Measurements from ENCODE around the gene ZNF844.
A peak's percentile ranks its signal among the peaks of the same experiment; 100 is the strongest.
"Not testable (repeated sequence)": the region's sequence is repeated elsewhere in the genome, so short reads cannot be mapped to it uniquely, and the experiment has no call there.

ZNF844 gene

DNA sequence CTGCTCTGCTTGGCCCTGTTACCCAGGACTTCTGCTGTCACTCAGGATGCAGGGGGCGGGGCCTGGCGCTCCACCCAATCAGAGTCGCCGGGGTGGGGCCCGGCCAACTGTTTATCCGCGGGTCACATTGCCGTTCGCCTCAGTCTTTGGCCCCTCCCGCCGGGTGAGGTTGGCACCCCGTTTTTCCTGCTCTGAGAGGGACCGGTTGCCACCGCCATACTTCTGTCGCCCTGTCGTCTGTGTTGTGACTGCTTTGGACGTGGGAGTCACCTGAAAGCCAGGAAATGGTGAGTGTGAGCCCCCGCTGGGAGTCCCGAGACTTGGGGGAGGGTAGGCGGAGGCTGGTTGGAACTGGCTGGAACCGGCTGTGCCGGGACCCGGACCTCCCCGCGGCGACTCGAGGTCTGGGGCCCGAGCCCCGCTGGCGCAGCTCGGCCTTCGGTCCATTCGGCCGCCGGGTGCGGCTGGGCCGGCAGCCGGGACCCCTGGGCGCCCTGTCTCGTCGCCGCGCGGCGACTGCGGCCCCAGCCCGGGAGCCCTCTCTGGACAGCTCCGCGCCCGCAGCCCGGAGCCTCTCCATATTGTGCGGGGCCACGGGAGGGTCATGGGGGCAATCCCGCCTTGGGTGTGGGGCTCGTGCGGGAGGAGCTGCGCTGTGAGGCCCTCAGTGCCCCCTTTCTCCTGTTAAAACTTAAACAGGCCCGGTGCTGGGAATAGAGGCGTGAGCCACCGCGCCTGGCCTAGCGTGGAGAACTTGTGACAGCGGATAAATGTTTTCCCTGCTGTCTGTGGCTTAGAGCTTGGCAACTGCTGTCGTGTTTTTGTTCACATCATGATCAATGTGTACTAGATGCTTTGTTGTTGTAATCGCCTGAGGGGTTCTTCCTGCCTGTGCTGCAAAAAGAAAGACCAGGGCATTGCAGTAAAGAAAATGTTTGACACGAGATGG, at the start of gene ZNF844:
ZNF844 (plus strand) TSS at position 142 of the 949 bp plus-strand sequence; CDS start at position 285, 143 bp downstream.
- peak; percentile 41 to 76 (median 57) for DNase-seq

DNA sequence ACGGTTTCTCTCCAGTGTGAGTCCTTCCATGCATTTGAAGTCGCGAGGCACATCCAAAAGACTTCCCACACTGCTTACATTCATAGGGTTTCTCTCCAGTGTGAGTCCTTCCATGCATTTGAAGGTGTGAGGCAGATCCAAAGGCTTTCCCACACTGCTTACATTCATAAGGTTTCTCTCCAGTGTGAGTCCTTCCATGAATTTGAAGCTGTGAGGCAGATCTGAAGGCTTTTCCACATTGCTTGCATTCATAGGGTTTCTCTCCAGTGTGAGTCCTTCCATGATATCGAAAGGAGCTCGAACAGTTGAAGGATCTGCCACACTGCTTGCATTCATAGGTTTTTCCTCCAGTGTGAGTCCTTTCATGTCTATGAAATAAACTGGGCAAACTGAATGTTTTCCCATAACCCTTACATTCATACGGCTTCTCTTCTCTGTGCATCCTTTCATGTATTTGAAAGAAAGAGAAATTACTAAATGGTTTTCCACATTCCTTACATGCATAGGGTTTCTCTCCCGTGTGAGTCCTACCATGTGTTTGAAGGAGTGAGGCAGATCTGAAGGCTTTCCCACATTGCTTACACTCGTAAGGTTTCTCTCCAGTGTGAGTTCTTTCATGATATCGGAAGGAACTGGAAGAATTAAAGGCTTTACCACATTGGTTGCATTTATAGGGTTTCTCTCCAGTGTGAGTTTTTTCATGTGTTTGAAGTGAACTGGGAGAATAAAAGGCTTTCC, 49.3 kb upstream of the ZNF844 start:
- no peak for DNase-seq

DNA sequence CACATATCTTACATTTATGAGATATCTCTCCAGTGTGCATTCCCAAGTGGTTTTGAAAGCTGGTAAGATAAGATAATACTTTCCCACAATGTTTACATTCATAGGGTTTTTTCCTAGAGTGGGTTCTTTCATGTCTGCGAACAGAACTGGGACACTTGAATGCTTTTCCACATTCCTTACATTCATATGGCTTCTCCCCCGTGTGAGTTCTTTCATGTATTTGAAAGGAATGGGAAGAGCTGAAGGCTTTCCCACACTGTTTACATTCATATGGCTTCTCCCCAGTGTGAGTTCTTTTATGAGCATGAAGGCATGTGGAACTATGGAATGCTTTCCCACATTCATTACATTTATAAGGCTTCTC, 48.8 kb upstream of the ZNF844 start:
- DNase-seq: no peak

DNA sequence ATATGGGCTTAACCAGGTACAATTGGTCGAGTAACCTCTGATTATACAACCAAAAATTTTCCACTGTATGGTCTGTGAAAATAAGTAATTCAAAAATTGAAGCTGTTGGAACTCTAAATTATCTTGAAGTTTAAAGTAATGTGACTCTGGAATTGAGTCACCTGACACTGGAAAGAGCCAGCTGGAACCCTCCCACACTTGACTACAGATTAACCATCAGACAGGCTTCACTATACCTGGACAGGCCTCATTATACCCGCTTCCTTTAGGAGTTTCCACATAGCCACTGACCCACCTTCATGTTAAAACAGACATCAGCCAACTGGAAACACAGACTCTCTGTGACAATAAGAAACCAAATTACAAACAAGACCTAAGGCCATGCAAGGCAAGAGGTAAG, 30.3 kb upstream of the ZNF844 start:
- DNase-seq: no peak

DNA sequence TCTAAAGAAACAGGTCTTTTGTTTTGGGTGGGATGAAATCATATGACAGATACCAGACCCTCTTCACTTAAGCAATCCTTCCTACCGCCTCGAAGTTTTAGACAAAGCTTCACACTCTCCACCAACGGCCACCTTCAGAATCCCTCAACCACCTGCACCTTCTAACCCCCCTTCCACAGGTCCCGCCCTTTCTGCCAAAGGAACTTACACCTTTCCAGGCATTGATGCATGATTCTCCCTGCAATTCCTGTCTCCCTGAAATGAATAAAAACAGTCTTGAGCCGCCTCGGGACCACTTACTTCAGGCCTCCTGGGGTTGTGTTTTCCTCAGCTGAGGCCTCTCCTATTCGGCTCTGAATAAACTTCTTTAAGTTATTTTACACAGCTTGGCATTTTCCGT, 29.9 kb upstream of the ZNF844 start:
- no peak for DNase-seq

DNA sequence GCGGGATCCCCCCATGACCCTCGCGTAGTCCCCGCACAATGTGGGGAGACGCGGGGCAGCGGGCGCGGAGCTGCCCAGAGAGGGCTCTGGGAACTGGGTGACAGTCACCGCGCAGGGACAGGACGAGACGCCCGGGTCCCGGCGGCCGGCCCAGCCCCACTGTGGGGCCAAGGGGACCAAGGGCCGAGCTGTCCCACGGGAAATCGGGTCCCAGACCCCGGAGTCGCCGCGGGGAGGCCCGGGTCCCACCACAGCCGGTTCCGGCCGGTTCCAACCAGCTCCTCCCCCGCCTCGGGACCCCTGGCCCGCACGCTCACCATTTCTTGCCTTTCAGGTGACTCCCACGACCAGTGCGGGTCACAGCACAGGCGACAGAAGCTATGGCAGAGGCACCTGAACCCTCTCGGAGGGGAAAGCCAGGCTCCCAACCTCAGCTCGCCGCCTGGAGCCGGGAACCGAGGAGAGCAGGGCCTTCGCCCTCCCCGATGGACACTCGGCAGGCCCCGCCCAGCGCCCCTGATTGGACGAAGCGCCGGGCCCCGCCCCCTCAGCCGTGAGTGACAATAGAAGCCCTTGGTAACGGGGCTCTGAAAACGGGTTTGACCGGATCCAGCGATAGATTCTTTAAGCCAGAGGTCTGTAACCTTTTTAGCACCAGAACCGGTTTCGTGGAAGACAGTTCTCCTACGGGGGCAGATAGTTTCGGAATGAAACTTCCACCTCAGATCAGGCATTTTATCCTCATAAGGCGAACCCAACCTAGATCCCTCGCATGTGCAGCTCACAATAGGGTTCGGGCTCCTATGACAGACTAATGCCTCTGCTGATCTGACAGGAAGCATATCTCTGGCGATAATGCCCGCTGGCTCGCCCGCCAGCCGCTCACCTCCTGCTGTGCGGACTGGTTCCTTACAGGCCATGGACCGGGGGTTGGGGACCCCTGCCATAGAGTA, 29.0 kb upstream of the ZNF844 start, which contains the start of gene ZNF433:
ZNF433 (minus strand) TSS at position 460 of the 953 bp plus-strand sequence; CDS start at position 320, 140 bp downstream.
- peak; percentile 17 to 80 (median 57) for DNase-seq

DNA sequence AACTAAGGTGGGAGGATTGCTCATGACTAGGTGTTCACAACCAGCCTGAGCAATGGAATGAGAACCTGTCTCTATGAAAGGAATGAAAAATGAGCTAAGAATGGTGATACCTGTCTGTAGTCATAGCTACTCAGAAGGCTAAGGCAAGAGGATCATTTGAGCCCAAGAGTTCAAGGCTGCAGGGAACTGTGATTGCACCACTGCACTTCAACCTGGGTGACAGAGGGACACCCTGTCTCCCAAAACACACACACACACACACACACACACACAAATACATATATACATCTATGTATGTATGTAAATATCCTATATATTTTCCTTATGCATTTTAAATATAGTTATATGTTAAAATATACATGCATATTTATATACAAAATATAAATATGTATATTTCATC, 21.6 kb upstream of the ZNF844 start:
- no peak for DNase-seq

DNA sequence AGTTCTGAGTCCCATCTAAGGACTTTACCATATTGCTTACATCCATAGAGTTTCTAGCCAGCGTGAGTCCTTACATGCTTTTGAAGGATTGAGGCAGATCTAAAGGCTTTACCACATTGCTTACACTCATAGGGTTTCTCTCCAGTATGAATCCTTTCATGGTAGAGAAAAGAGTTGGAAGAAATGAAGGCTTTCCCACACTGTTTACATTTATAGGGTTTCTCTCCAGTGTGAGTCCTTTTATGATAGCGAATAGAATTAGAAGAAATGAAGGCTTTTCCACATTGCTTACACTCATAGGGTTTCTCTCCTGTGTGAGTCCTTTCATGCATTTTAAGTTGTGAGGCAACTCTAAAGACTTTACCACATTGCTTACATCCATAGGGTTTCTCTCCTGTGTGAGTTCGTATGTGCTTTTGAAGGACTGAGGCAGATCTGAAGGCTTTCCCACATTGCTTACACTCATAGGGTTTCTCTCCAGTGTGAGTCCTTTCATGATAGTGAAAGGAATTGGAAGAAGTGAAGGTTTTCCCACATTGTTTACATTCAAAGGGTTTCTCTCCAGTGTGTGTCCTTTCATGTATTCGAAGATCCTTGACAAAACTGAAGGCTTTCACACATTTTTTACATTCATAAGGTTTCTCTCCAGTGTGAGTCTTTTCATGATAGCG, 20.6 kb upstream of the ZNF844 start:
- no peak for DNase-seq

DNA sequence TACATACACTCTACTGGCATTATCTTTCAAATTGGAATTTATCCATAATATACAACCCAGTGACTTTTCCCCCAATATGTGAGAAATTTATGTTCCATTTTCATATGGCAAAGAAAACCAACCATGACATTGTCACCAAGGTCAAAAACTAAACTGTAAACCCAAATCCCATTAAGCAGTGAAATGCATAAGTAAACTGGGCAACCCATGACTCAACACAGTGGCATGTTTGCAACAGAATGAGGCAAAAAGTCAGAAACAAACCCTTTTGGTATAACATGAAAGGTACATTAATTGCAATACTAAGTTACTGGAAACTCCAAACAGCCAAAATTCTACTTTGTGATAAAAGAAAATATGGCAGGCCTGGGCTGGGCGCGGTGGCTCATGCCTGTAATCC, 16.7 kb upstream of the ZNF844 start:
- DNase-seq: no peak

DNA sequence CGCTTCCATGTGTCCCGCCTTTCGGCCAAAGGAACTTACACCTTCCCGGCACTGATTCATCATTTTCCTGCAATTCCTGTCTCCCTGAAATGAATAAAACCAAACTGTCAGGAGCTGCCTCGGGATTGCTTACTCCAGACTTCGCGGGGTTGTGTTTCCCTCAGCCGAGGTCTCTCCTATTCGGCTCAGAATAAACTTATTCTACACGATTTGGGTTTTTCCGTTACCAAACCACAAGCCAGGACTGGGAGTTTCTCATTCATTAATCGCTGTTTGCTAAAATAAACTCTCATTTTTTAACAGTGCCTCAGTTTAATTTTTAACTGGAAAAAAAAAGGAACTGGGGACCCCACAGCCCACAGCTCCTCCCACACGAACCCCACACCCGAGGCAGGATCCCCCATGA, 12.4 kb upstream of the ZNF844 start:
- DNase-seq: peak in 2 of 6 experiments; percentile 12 to 20

DNA sequence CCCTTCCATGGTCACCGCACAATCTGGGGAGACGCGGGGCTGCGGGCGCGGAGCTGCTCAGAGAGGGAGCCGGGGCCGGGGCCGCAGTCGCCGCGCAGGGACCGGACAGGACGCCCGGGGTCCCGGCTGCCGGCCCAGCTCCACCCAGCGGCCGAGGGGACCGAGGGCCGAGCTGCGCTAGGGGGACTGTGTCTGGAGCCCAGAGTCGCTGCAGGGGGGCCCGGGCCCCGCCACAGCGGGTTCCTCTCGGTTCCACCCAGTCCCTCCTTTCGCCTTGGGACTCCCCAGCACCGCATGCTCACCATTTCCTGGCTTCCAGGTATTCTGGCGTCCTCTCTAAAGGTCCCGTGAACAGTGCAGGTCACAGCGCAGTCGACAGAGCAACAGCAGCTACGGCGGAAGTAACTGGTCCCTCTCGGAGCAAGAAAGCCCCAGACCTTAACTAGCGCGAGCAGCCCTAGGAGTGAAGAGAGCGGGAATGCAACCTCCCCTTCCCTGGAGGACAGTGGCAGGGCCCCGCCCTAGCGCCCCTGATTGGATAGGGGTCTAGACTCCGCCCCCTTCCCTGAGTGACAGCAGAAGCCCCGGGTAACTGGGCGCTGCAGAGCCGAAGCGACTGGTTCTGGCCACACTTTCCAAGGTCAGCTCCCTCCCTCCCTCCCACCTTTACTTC, 11.9 kb upstream of the ZNF844 start, which contains the start of gene ZNF878:
ZNF878 (minus strand) TSS at position 465 of the 673 bp plus-strand sequence; CDS start at position 305, 160 bp downstream.
- peak in 5 of 6 experiments; percentile 7 to 58 (median 27) for DNase-seq

DNA sequence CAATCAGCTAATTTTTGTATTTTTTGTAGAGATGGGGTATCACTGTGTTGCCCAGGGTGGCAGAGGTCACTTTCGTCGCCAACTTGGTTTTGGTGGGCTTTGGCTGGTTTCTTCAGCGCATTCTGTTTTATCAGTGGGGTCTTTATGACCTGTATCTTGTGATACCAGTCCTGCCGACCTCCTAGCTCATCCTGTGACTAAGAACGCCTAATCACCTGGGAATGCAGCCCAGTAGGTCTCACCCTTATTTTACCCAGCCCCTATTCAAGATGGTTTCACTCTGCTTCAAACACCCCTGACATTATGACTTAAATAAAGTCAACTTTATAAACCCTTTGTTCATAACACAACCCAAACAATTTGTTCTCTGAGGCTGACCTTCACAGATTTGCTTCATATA, 8.7 kb upstream of the ZNF844 start:
- no peak for DNase-seq

DNA sequence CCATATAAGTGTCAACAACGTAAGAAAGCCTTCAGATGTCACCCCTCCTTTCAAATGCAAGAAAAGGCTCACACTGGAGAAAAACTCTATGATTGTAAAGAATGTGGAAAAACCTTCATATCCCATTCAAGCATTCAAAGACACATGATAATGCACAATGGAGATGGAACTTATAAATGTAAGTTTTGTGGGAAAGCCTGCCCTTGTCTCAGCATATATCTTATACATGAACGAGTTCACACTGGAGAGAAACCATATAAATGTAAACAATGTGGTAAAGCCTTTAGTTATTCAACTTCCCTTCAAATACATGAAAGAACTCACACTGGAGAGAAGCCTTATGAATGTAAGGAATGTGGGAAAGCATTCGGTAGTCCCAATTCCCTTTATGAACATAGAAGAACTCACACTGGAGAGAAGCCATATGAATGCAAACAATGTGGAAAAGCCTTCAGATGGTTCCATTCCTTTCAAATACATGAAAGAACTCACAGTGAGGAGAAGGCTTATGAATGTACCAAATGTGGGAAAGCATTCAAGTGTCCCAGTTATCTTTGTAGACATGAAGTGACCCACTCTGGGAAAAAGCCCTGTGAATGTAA, 11.1 kb downstream of the ZNF844 start:
- DNase-seq: no peak

DNA sequence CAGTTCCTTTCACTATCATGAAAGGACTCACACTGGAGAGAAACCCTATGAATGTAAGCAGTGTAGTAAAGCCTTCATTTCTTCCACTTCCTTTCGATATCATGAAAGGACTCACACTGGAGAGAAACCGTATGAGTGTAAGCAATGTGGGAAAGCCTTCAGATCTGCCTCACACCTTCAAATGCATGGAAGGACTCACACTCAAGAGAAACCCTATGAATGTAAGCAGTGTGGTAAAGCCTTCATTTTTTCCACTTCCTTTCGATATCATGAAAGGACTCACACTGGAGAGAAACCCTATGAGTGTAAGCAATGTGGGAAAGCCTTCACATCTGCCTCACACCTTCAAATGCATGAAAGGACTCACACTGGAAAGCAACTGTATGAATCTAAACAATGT, 11.8 kb downstream of the ZNF844 start:
- DNase-seq: not testable (repeated sequence)

DNA sequence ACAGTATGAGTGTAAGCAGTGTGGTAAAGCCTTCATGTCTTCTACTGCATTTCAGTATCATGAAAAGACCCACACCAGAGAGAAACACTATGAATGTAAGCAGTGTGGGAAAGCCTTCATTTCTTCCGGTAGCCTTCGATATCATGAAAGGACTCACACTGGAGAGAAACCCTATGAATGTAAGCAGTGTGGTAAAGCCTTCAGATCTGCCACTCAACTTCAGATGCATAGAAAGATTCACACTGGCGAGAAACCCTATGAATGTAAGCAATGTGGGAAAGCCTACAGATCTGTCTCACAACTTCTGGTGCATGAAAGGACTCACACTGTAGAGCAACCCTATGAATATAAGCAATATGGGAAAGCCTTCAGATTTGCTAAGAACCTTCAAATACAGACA, 12.8 kb downstream of the ZNF844 start:
- no peak for DNase-seq

DNA sequence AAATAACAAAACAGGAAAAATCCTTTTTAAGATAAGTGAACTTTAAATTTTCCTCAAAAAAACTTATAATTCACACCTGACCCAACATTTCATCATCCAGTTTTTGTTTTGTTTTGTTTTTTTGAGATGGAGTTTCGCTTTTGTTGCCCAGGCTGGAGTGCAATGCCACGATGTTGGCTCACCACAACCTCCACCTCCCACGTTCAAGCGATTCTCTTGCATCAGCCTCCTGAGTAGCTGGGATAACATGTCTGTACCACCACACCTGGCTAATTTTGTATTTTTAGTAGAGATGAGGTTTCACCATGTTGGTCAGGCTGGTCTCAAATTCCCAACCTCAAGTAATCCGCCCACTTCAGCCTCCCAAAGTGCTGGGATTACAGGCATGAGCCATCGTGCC, 18.8 kb downstream of the ZNF844 start:
- not testable (repeated sequence) for DNase-seq

DNA sequence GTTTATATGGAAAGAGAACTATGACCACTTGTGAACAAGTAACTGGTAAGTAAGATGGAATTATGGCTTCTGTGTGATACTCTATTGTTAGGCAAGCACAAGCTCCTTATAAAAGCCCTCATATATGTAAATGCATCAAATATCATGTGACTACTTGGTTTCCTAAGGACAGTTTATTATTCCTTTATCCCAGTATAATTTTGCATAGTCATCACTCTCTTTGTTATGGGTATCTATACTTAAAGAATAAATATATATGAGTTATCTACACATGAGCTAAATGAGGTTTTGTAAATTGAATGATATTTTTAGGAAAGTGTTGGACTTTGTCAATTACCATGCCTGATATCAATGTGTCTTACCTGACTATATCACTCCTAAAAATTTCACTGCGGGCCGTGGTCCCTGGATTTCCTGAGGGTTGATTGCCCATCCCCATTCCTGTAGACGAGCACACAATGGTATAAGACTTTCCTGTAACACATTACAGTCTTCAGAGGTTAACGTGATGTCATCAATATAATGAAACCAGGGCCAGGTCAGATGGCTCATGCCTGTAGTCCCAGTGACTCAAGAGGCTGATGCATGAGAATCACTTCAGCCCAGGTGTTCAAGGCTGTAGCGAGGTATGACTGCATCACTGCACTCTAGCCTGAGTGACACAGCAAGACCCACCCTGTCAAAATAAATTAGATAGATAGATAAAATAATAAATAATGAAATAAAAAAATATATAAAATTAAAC, 20.7 kb downstream of the ZNF844 start:
- DNase-seq: no peak

DNA sequence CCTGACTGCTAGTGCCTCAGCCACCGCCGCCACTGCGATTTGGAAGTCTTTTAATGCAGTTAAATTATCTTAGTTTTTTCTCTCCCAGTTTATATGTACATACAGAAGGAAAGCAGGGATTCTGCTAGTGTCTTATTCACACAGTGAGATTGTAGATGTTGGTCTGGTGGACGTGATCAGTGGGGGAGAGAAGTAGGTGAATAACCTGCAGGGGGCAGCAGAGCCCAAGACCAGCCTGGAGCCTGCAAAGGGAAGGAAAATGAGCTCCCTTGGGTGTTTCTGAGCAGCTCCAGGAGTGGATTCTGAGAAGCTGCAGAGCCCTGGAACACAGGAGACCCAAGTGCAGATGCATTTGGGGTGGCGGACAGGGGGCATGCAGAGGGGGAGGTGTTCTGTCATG, 26.3 kb downstream of the ZNF844 start:
- DNase-seq: peak; percentile 8 to 53 (median 32)

DNA sequence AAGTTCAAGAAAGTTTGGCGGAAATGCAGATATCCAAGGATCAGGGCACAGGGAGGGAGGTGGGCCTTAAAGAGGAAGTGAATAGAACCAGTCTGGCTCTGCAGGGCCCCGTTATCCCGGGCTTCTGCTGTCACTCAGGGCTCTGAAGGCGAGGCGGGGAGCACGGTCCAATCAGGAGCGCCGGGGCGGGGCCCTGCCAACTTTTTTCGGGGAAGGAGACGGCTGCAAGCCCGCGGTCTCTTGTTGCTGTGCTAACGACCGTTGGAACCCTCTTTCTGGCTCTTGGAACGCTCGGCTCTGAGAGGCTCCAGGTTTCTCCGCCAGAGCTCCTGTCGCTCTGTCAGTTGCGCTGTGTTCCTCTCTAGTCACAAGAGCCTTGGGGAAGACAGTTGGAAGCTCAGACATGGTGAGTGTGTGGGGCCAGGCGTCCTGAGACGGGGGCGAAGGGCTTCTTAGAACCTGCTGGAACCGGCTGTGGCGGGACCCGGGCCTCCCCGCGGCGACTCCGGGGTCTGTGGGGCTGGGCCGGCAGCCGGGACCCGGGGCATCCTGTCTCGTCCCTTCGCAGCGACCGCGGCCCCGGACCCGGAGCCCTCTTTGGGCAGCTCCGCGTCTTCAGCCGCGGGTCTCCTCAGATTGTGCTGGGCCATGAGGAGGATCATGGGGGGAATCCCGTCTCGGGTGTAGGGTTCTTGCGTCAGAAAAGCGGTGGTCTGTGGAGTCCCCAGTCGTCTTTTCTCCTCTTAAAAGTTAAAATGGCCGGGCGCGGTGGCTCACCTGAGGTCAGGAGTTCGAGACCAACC, 27.7 kb downstream of the ZNF844 start:
- peak in 4 of 6 experiments; percentile 11 to 32 (median 26) for DNase-seq
